ENCODE results near the gene TCF15. TPM values are rescaled to one million over a fixed set of nuclear protein-coding genes. Genes with fewer than 3 reads are reported as not detected.

Gene TCF15
- total and polyA plus RNA-seq, 2 of the 13 experiments (the other 11 are each of a cell fraction or from before 2014, with no cell fraction given): not detected

DNA sequence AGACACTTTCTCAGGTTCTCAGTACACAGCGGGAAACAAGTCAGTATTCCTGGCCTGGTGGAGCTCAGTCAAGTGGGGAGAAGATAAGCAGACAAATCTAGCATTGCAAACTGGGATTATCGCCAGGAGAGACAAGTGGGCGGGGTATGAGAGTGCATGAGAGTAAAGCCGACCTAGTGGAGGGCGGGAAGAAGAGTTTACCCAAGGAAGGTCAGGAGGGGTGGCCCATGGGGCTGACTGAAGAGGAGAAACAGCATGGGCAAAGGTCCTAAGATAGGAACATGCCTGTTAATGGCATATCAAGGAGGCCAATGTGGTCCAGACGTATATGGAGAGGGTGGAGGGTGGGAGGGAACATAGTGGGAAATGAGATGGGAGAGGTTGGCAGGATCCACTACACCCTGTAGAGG, 54.1 kb downstream of the TCF15 start (continued):
- TF ChIP-seq, protein P1, sequence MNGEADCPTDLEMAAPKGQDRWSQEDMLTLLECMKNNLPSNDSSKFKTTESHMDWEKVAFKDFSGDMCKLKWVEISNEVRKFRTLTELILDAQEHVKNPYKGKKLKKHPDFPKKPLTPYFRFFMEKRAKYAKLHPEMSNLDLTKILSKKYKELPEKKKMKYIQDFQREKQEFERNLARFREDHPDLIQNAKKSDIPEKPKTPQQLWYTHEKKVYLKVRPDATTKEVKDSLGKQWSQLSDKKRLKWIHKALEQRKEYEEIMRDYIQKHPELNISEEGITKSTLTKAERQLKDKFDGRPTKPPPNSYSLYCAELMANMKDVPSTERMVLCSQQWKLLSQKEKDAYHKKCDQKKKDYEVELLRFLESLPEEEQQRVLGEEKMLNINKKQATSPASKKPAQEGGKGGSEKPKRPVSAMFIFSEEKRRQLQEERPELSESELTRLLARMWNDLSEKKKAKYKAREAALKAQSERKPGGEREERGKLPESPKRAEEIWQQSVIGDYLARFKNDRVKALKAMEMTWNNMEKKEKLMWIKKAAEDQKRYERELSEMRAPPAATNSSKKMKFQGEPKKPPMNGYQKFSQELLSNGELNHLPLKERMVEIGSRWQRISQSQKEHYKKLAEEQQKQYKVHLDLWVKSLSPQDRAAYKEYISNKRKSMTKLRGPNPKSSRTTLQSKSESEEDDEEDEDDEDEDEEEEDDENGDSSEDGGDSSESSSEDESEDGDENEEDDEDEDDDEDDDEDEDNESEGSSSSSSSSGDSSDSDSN (CRISPR knock-in tag; IDR thresholded peaks at IDR 0.05): peak; percentile 19; the same call in 1 of the 2 replicates
- TF ChIP-seq, protein P2, sequence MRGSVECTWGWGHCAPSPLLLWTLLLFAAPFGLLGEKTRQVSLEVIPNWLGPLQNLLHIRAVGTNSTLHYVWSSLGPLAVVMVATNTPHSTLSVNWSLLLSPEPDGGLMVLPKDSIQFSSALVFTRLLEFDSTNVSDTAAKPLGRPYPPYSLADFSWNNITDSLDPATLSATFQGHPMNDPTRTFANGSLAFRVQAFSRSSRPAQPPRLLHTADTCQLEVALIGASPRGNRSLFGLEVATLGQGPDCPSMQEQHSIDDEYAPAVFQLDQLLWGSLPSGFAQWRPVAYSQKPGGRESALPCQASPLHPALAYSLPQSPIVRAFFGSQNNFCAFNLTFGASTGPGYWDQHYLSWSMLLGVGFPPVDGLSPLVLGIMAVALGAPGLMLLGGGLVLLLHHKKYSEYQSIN (CRISPR knock-in tag; IDR thresholded peaks at IDR 0.05; ENCODE audit: borderline replicate concordance): no peak
- TF ChIP-seq CENPX (CRISPR knock-in tag; IDR thresholded peaks at IDR 0.05): no peak
- TF ChIP-seq, protein P3, sequence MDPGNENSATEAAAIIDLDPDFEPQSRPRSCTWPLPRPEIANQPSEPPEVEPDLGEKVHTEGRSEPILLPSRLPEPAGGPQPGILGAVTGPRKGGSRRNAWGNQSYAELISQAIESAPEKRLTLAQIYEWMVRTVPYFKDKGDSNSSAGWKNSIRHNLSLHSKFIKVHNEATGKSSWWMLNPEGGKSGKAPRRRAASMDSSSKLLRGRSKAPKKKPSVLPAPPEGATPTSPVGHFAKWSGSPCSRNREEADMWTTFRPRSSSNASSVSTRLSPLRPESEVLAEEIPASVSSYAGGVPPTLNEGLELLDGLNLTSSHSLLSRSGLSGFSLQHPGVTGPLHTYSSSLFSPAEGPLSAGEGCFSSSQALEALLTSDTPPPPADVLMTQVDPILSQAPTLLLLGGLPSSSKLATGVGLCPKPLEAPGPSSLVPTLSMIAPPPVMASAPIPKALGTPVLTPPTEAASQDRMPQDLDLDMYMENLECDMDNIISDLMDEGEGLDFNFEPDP (CRISPR knock-in tag; conservative IDR thresholded peaks at IDR 0.05): no peak
- peak; percentile 57 for TF ChIP-seq FOXA3 (CRISPR knock-in tag; IDR thresholded peaks at IDR 0.05)
- no peak for TF ChIP-seq ZNF713 (CRISPR knock-in tag; IDR thresholded peaks at IDR 0.05)
- no peak for TF ChIP-seq MZF1 (CRISPR knock-in tag; IDR thresholded peaks at IDR 0.05; ENCODE audit: borderline replicate concordance)
- no peak for TF ChIP-seq SP140L (CRISPR knock-in tag; IDR thresholded peaks at IDR 0.05; ENCODE audit: borderline replicate concordance)
- TF ChIP-seq, protein P4, sequence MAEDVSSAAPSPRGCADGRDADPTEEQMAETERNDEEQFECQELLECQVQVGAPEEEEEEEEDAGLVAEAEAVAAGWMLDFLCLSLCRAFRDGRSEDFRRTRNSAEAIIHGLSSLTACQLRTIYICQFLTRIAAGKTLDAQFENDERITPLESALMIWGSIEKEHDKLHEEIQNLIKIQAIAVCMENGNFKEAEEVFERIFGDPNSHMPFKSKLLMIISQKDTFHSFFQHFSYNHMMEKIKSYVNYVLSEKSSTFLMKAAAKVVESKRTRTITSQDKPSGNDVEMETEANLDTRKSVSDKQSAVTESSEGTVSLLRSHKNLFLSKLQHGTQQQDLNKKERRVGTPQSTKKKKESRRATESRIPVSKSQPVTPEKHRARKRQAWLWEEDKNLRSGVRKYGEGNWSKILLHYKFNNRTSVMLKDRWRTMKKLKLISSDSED (CRISPR knock-in tag; IDR thresholded peaks at IDR 0.05): no peak
- no peak for TF ChIP-seq ZNF619 (CRISPR knock-in tag; IDR thresholded peaks at IDR 0.05)
- TF ChIP-seq HMG20B (CRISPR knock-in tag; conservative IDR thresholded peaks at IDR 0.05): 0 out of 2 replicates have a peak, but pooled peaks have one; percentile 18
- TF ChIP-seq ZFP1 (CRISPR knock-in tag; IDR thresholded peaks at IDR 0.05): no peak
- no peak for TF ChIP-seq ZNF234 (CRISPR knock-in tag; conservative IDR thresholded peaks at IDR 0.05)
- no peak for TF ChIP-seq JDP2 (CRISPR knock-in tag; IDR thresholded peaks at IDR 0.05; ENCODE audit: borderline replicate concordance)
- TF ChIP-seq, protein P5, sequence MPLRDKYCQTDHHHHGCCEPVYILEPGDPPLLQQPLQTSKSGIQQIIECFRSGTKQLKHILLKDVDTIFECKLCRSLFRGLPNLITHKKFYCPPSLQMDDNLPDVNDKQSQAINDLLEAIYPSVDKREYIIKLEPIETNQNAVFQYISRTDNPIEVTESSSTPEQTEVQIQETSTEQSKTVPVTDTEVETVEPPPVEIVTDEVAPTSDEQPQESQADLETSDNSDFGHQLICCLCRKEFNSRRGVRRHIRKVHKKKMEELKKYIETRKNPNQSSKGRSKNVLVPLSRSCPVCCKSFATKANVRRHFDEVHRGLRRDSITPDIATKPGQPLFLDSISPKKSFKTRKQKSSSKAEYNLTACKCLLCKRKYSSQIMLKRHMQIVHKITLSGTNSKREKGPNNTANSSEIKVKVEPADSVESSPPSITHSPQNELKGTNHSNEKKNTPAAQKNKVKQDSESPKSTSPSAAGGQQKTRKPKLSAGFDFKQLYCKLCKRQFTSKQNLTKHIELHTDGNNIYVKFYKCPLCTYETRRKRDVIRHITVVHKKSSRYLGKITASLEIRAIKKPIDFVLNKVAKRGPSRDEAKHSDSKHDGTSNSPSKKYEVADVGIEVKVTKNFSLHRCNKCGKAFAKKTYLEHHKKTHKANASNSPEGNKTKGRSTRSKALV (CRISPR knock-in tag; IDR thresholded peaks at IDR 0.05): no peak
- TF ChIP-seq ZNF468 (CRISPR knock-in tag; IDR thresholded peaks at IDR 0.05): no peak
- TF ChIP-seq, protein P6, sequence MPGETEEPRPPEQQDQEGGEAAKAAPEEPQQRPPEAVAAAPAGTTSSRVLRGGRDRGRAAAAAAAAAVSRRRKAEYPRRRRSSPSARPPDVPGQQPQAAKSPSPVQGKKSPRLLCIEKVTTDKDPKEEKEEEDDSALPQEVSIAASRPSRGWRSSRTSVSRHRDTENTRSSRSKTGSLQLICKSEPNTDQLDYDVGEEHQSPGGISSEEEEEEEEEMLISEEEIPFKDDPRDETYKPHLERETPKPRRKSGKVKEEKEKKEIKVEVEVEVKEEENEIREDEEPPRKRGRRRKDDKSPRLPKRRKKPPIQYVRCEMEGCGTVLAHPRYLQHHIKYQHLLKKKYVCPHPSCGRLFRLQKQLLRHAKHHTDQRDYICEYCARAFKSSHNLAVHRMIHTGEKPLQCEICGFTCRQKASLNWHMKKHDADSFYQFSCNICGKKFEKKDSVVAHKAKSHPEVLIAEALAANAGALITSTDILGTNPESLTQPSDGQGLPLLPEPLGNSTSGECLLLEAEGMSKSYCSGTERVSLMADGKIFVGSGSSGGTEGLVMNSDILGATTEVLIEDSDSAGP (CRISPR knock-in tag; IDR thresholded peaks at IDR 0.05; ENCODE audit: borderline replicate concordance): no peak
- TF ChIP-seq, protein P7, sequence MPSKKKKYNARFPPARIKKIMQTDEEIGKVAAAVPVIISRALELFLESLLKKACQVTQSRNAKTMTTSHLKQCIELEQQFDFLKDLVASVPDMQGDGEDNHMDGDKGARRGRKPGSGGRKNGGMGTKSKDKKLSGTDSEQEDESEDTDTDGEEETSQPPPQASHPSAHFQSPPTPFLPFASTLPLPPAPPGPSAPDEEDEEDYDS (CRISPR knock-in tag; IDR thresholded peaks at IDR 0.05): no peak
- no peak for TF ChIP-seq RBAK (CRISPR knock-in tag; IDR thresholded peaks at IDR 0.05)
- TF ChIP-seq SP2 (CRISPR knock-in tag; IDR thresholded peaks at IDR 0.05): no peak

All from HepG2 (cell line).